Measurements from ENCODE around the gene A2M. TPM values are rescaled to one million over a fixed set of nuclear protein-coding genes. Genes with fewer than 3 reads are reported as not detected.

The A2M gene
- total and polyA plus RNA-seq, 2 of the 13 experiments (the other 11 are each of a cell fraction or from before 2014, with no cell fraction given), result 2,807 to 6,551 TPM

DNA sequence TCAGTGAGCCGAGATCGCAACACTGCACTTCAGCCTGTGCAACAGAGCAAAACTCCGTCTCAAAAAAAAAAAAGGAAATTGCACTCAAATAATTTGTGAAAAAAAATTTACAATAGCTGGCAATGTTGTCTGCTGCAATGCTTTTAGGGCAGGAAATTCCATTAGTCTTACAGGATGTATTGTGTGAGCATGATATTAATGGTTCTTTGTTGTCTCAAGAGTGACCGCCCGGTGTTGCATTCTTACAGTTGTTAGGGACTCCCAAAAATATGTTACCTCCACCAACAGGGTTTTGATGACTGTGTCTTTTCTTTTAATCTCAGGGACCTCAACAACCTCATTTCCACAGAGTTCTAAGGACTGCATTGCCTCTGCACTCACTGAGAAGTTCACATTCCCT lies 47.7 kb upstream of the A2M start:
- FAIRE-seq (no peak), DNase-seq (ENCODE audit: low spot score) (peak; percentile 12), ATAC-seq (no peak)
- Histone ChIP-seq H3K79me2 (ENCODE audit: insufficient read depth, low read length) (no peaks in the 10 kb centered on the region), H3K9ac (ENCODE audit: insufficient read depth, low read depth, low read length) (no peak overlapping the region), H3K27ac (ENCODE audit: extremely low read length, insufficient read depth, low read length) (no peak overlapping the region), H2AFZ (ENCODE audit: low read length) (no peak overlapping the region), H3K36me3 (replicated peaks in 1 of 2; ENCODE audit: control insufficient read depth in 1 of 2, insufficient read depth in 2 of 2, low read length in 2 of 2) (no peaks in the 10 kb centered on the region), H4K20me1 (ENCODE audit: insufficient read depth, low read length) (no peaks in the 10 kb centered on the region), H3K4me1 (ENCODE audit: insufficient read depth, low read length) (no peaks in the 10 kb centered on the region), H3K4me2 (ENCODE audit: low read depth, low read length) (no peak overlapping the region), H3K4me3 (replicated peaks in 1 of 3; ENCODE audit: insufficient read depth in 1 of 3, low read depth in 2 of 3, low read length in 3 of 3) (no peak overlapping the region), H3K27me3 (ENCODE audit: control insufficient read depth in 1 of 2, insufficient read depth in 2 of 2, low read length in 2 of 2) (no peaks in the 10 kb centered on the region), H3K9me3 (ENCODE audit: low read length) (no peaks in the 10 kb centered on the region)
- no TSS peak for BruUV-seq (replicated peaks)
- CTCF ChIA-PET (ENCODE audit: low intra/inter-chr PET ratio, low total read pairs), result no interaction called here
- 83% methylated on average over 5 of the region's 5 CpGs for WGBS (ENCODE audit: low lambda C conversion rate)
- intact Hi-C loops (cut with micrococcal nuclease; ENCODE audit: unreplicated experiment), result no loop called here
- POLR2A ChIA-PET, result no interaction called here
- no peak for TF ChIP-seq ZNF101 (CRISPR knock-in tag; IDR thresholded peaks at IDR 0.05; ENCODE audit: borderline replicate concordance, low read depth)
- in situ Hi-C loops (cut with HindIII; ENCODE audit: extremely low pct_ligation_motif_present, low pct_unique_long_range_greater_than_20kb), result no loop called here

DNA sequence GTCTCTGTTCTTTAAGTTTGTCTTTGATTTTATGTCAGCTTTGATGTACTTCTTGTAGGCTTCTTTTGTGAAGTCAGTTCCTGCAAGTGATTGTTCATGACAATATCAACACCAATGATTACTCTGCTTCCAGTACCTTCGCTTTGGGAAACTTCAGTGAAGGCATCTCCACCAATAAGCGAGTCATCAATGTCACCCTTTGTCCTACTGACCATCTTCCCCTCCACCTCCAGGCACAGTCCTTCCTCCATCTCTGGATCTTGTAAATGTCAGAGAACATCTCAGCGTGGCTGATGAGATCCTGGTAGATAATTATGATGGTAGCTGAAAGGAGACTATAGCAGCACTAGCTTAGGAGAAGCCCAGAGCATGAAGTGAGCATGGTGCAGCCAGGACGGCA lies 40.4 kb upstream of the A2M start:
- ATAC-seq (no peak), DNase-seq (ENCODE audit: low spot score) (no peak), FAIRE-seq (no peak)
- ChIA-PET POLR2A (no interaction called here), CTCF (ENCODE audit: low intra/inter-chr PET ratio, low total read pairs) (no interaction called here)
- Histone ChIP-seq H3K79me2 (ENCODE audit: insufficient read depth, low read length) (no peaks in the 10 kb centered on the region), H4K20me1 (ENCODE audit: insufficient read depth, low read length) (no peaks in the 10 kb centered on the region), H3K36me3 (replicated peaks in 1 of 2; ENCODE audit: control insufficient read depth in 1 of 2, insufficient read depth in 2 of 2, low read length in 2 of 2) (no peaks in the 10 kb centered on the region), H3K4me3 (replicated peaks in 1 of 3; ENCODE audit: insufficient read depth in 1 of 3, low read depth in 2 of 3, low read length in 3 of 3) (no peak overlapping the region), H3K4me1 (ENCODE audit: insufficient read depth, low read length) (no peaks in the 10 kb centered on the region), H3K4me2 (ENCODE audit: low read depth, low read length) (no peak overlapping the region), H2AFZ (ENCODE audit: low read length) (no peak overlapping the region), H3K9me3 (ENCODE audit: low read length) (no peaks in the 10 kb centered on the region), H3K9ac (ENCODE audit: insufficient read depth, low read depth, low read length) (no peak overlapping the region), H3K27ac (ENCODE audit: extremely low read length, insufficient read depth, low read length) (no peak overlapping the region), H3K27me3 (ENCODE audit: control insufficient read depth in 1 of 2, insufficient read depth in 2 of 2, low read length in 2 of 2) (no peaks in the 10 kb centered on the region)
- in situ Hi-C loops (cut with HindIII; ENCODE audit: extremely low pct_ligation_motif_present, low pct_unique_long_range_greater_than_20kb), result no loop called here
- no TSS peak for BruUV-seq (replicated peaks)
- no peak for TF ChIP-seq MBNL3 (CRISPR knock-in tag; conservative IDR thresholded peaks at IDR 0.05)
- TF ChIP-seq NFE2L2 (IDR thresholded peaks at IDR 0.05; ENCODE audit: low read length), result no peak
- no peak for TF ChIP-seq MEF2D (CRISPR knock-in tag; IDR thresholded peaks at IDR 0.05)
- no peak for TF ChIP-seq NBN (conservative IDR thresholded peaks at IDR 0.05)
- TF ChIP-seq, protein P1, sequence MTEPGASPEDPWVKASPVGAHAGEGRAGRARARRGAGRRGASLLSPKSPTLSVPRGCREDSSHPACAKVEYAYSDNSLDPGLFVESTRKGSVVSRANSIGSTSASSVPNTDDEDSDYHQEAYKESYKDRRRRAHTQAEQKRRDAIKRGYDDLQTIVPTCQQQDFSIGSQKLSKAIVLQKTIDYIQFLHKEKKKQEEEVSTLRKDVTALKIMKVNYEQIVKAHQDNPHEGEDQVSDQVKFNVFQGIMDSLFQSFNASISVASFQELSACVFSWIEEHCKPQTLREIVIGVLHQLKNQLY (CRISPR knock-in tag; IDR thresholded peaks at IDR 0.05), result no peak
- TF ChIP-seq, protein P2, sequence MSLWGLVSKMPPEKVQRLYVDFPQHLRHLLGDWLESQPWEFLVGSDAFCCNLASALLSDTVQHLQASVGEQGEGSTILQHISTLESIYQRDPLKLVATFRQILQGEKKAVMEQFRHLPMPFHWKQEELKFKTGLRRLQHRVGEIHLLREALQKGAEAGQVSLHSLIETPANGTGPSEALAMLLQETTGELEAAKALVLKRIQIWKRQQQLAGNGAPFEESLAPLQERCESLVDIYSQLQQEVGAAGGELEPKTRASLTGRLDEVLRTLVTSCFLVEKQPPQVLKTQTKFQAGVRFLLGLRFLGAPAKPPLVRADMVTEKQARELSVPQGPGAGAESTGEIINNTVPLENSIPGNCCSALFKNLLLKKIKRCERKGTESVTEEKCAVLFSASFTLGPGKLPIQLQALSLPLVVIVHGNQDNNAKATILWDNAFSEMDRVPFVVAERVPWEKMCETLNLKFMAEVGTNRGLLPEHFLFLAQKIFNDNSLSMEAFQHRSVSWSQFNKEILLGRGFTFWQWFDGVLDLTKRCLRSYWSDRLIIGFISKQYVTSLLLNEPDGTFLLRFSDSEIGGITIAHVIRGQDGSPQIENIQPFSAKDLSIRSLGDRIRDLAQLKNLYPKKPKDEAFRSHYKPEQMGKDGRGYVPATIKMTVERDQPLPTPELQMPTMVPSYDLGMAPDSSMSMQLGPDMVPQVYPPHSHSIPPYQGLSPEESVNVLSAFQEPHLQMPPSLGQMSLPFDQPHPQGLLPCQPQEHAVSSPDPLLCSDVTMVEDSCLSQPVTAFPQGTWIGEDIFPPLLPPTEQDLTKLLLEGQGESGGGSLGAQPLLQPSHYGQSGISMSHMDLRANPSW (CRISPR knock-in tag; IDR thresholded peaks at IDR 0.05; ENCODE audit: borderline replicate concordance), result no peak
- no peak for TF ChIP-seq ZMYM4 (CRISPR knock-in tag; IDR thresholded peaks at IDR 0.05)
- TF ChIP-seq, protein P3, sequence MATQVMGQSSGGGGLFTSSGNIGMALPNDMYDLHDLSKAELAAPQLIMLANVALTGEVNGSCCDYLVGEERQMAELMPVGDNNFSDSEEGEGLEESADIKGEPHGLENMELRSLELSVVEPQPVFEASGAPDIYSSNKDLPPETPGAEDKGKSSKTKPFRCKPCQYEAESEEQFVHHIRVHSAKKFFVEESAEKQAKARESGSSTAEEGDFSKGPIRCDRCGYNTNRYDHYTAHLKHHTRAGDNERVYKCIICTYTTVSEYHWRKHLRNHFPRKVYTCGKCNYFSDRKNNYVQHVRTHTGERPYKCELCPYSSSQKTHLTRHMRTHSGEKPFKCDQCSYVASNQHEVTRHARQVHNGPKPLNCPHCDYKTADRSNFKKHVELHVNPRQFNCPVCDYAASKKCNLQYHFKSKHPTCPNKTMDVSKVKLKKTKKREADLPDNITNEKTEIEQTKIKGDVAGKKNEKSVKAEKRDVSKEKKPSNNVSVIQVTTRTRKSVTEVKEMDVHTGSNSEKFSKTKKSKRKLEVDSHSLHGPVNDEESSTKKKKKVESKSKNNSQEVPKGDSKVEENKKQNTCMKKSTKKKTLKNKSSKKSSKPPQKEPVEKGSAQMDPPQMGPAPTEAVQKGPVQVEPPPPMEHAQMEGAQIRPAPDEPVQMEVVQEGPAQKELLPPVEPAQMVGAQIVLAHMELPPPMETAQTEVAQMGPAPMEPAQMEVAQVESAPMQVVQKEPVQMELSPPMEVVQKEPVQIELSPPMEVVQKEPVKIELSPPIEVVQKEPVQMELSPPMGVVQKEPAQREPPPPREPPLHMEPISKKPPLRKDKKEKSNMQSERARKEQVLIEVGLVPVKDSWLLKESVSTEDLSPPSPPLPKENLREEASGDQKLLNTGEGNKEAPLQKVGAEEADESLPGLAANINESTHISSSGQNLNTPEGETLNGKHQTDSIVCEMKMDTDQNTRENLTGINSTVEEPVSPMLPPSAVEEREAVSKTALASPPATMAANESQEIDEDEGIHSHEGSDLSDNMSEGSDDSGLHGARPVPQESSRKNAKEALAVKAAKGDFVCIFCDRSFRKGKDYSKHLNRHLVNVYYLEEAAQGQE (IDR thresholded peaks at IDR 0.05; ENCODE audit: borderline replicate concordance in 1 of 2, low read depth in 1 of 2, low read length in 2 of 2), result no peak
- intact Hi-C loops (cut with micrococcal nuclease; ENCODE audit: unreplicated experiment), result no loop called here
- WGBS (ENCODE audit: low lambda C conversion rate), result 85% methylated on average over 4 of the region's 4 CpGs

Measured in HepG2 (cell line).